Glomerular visceral epithelial cell (primary cell): ENCODE results near the gene RANBP3.
"Not testable (repeated sequence)": the region's sequence is repeated elsewhere in the genome, so short reads cannot be mapped to it uniquely, and the experiment has no call there.

Experiments
- DNase-seq: peaks from one replicate; pipeline ENCODE4 v3.0.0-alpha.2; 2016; ENCODE audit errors: extremely low spot score

Gene RANBP3

GRCh38 chr19:5987077-5987818 lies 9.3 kb upstream of the RANBP3 start:
- DNase-seq: peak; percentile 74

GRCh38 chr19:5985837-5986236 lies 7.9 kb upstream of the RANBP3 start:
- DNase-seq: not testable (repeated sequence)

DNA sequence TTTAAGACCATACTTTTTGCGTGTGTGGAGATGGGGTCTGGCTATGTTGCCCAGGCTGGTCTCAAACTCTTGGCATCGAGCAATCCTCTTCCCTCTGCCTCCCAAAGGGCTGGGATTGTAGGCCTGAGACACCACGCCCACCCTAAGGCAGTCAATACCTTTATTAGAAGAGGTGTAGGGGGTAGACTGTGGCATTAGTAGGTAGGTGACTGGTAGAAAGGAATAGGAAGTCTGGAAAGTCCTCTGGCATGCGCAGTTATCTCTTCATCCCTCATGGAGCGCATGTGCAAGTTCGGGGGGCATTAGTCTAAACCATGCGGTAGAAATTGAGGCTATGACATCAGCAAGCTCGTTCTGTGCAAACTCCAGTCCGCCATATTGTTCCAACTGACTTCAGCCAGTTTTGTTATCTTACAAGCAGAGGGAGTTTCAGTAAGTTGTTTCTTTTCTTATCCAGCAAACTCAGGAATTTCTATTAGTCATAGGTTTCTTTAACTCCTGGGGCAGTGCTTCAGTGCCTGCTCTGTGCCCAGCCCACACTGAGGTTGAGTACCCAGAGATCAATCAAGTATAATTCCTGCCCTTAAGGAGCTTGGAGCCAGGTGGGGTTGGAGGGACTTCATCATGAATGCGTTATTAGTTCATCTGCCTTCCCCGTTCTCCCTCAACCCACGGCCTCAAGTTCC lies 7.3 kb upstream of the RANBP3 start:
- peak; percentile 88 for DNase-seq

DNA sequence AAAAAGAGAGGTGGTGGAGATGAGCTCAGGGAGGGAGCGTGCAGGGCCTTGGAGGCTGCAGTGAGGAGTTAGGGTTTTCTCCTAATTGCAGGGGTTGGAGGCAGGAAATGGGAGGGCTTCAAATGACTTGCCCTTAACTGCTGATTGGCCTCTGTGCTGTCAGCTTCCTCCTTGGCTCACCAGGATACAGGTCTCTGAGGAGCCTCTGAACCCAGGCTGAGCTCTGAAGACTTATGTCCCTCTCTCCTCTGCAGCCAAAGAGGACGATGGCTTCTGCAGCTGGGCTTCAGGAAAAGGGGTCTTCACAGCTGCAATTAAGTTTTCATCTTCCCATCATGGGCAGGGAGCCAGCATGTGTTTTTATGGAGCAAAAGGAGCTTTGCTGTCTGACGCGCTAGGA lies 6.7 kb upstream of the RANBP3 start:
- DNase-seq: no peak

GRCh38 chr19:5983367-5983955 lies 5.5 kb upstream of the RANBP3 start:
- DNase-seq: no peak

- no peak for DNase-seq
Observed at GRCh38 chr19:5978606-5979552, 939 bp upstream of the RANBP3 start.

DNA sequence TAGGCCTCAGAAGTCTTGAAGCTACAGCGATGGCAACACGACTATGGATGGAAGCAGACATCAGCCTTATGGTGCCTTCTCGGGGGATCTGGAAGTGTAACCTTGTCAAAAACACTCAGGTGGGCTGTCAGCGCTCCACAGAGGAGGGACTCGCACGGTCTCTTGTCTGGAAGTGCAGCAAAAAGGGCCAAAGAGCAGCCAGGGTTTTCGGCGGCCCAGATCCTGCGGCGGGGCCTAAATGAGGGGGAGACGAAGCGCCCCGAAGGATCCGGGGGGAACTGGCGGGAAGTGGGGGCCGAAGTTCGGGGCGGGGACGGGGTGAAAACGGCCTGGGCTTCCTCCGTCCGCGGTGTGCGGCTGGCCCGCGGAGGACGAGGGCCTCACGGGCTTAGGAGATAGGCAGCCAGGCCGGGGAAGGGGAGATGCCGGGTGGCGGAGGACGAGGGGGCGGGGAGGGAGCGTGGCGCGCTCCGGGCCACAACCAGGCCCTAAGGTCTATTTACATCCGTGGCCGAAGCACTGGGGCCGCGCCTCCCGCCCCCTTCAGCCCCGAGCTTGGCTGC lies 637 bp downstream of the RANBP3 start:
- no peak for DNase-seq

- no peak for DNase-seq
Observed at GRCh38 chr19:5976768-5977167, 1.2 kb downstream of the RANBP3 start.

DNA sequence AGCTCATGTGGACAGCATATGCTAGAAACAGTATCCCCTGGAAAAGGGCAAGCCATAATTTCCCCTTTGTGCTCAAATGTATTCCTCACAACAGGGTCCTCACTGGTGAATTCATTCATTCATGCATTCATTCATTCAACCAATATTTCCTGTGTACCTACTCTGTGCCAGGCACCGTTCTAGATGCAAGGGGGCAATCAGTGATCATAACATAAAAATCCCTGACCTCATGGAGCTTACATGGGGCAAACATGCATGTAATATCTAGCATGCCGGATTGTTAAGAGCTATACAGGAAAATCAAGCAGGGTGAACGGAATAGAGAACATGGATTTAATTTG lies 2.6 kb downstream of the RANBP3 start:
- DNase-seq: no peak

DNA sequence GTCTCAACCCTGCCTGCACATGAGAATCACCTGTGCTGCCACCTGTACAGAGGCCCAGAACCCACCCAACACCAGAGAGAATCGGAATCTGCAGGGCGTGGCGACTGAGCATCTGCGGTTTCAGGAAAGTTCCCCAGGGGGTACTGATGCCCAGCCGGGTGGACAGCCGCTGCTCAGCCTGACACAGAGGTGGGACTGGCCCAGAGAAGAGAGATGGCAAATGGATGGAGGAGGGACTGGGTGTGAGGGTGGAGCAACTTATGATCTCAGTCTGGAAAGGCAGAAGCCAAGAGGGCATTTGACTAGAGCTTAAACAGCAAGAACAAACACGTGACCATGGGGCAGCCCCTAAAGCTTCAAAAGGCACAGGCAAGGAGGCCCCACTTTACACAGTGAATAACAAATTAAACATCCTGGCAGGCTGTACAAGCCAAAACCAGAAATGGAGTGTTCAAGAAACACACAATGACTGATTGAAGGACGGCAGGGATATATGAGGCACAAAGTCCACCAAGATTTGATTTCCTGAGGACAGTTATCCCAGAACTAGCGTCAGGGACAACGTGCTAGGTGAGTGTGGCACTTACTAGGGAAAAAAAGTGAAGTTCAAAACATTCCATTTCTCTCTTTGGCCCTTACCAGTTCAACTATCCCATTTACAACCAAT lies 3.1 kb downstream of the RANBP3 start:
- peak; percentile 41 for DNase-seq

- DNase-seq: no peak
Observed at GRCh38 chr19:5973867-5974635, 3.9 kb downstream of the RANBP3 start.

DNA sequence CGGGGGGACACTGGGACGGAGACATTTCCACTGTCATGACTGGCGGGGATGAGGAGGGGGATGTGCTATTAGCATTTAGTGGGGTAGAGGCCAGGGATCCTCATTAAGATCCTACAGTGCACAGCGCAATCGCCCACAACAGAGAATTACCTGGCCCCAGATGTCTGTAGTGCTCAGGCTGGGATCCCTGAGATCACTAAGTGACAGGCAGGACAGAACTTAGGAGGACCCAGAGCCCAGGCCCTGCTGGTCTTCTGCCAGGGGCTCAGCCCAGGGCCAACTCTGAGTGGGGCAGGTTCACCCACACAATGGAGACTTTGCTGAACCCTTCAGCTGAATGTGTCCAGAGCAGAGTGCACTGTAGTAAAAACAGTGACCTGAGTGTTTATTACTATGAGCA lies 4.6 kb downstream of the RANBP3 start:
- DNase-seq: no peak

DNA sequence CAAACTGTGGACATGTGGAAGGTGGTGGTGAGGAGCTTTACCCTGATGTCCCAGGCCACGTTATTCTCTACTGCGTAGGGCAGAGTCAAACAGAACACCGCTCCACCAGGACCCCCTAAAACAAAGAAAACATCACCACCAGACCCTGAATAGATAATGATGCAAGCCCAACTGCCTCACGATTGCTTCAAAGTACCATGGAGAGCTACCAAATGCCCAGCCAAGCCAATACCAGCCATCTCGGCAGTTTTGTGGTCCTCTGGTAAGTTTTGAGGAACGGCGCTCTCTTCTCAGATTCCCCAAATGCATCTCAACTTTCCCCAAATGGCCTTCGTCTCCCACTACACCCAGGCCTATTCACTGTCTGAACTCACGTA lies 5.6 kb downstream of the RANBP3 start:
- no peak for DNase-seq

GRCh38 chr19:5971714-5972354 lies 6.1 kb downstream of the RANBP3 start:
- DNase-seq: no peak

- DNase-seq: no peak
Observed at GRCh38 chr19:5969476-5969875, 8.5 kb downstream of the RANBP3 start.

DNA sequence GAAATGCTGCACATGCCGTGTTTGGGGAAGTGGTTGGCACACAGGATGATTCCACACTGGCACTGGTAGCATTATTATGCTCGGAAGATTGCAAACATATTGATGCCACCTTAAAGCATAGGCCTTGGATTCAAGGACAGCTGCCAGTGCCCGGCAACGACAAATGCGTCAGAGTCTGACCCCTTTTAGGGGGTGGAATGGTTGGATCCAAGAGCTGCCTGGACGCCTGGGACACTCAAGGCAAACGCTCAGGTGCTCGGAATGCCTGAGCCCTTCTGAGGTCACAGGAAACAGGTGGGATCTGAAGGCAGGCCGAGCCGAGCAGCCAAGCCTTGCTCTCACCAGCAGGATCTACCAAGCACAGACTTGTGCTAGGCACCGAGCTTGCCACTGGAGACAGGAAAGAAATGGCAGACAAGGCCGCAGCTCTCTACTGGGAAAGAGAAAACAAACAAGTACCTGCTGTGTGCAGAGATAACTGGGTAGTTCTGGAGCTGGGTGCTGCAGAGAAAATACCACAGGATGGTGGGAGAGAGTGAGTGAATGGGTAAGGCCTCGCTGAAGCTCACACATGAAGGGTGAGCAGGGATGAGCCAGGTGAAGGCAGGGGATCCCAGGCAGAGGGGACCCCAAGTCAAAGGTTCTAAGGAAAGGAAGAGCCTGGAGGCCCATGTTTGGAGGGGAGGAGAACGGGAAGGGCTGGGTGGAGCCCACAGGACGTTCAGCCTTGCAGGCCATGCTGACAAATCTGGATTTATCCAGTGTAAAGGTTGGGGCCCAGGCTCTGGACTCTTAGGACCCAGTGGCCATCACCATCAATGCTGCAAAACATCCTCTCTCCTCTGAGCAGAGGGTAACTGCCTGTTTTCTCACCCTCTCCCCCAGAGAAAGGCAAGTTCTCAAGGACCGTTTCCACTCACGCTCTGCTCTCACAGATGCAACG lies 9.2 kb downstream of the RANBP3 start:
- DNase-seq: no peak

DNA sequence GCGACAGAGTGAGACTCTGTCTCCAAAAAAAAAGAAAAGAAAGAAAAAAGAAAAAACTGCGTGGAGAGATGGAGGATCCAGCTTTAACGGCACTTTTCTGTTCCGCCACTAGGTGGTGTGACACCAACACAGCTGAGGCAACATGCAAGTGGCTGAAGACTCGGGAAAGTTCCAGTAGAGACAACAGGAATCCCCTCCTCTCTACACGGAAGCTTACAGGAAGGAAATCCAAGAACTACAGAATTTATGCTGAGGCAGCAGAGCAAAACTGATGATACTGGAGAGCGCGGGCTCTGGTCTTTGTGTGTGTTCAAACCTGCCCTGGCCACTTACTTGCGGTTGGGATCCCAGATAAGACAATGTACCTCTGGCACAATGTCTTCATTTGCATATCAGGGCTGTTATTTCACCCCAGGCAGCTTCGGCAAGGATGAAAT lies 9.9 kb downstream of the RANBP3 start:
- peak; percentile 81 for DNase-seq

- DNase-seq: no peak
Observed at GRCh38 chr19:5967571-5967970, 10.4 kb downstream of the RANBP3 start.

DNA sequence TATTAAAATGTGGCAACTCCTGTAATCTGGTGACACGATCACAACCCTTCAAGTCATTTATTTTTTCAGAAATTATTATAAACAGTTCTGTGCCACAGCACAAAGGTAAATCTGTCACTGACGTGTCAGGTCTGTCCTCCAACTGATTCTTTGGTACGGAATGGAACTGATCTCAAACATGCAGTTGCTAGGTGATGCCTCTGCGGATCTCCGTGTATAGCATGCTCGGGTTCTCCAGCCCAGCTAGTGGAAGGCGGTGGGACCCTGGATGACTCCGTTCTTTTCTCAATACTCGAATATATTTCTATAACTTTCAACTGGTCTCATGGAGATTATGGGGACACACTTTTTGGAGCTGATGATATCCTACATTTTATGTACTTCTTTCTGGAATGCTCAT lies 11.0 kb downstream of the RANBP3 start:
- no peak for DNase-seq
